NCI-H82 treated with DMSO at 0.1 percent for 48 hours (cell line): Measurements from ENCODE around the gene GMFB.
A peak's percentile ranks its signal among the peaks of the same experiment; 100 is the strongest.

Source experiments
- DNase-seq: peaks from one replicate; lab custom pipeline; 2025; ENCODE audit not compliant: unreplicated experiment; lab: John Stamatoyannopoulos, UW

GMFB gene

DNA sequence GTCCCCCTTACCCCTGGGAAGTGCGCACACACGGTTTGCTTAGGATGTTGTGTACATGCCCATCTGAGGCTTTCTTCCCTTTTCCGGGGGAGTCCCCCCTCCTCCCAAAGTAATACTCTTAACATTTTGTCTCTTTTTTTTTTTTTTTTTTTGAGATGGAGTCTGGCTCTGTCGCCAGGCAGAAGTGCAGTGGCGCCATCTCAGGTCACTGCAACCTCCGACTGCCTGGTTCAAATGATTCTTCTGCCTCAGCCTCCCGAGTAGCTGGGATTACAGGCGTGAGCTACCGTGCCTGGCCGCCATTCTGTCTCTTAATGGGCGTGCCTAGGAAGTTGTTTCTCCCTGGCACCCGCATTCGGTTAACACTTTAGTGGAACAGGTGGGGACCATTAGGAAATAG, 4.5 kb upstream of the GMFB start:
- DNase-seq: no peak

DNA sequence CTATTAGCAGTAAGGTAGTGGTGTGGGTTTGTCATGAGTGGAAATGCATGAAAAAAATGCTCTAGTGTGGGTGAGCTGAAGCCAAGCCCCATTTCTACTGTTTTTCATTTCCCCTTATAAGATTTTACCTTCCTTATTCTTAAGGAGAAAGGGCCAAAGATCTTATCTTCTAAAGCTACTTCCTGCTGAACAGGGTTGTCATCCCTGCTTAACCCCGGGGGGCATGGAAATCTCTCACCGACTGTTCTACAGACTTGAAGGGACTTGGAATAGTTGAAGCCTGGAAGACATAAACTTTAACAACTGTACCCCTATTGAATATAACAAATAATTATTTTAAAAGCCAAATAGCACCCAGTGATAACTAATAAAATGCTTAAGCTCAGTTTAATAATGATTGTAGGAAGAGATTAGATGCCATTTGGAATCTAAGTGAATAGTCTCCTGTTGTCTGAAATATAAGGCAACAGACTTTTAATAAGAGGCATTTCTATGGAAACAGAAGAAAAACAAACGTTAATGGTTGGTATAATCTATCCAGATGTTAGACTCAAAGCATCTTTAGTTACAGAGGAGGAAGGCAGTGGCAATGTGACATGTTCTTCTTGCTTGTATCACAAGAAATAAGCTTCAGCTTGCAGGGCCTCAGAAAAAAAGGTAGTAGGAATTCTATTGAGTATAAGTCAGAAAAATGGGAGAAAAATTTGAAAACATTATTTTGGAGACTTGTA, 1.8 kb upstream of the GMFB start:
- DNase-seq: no peak

DNA sequence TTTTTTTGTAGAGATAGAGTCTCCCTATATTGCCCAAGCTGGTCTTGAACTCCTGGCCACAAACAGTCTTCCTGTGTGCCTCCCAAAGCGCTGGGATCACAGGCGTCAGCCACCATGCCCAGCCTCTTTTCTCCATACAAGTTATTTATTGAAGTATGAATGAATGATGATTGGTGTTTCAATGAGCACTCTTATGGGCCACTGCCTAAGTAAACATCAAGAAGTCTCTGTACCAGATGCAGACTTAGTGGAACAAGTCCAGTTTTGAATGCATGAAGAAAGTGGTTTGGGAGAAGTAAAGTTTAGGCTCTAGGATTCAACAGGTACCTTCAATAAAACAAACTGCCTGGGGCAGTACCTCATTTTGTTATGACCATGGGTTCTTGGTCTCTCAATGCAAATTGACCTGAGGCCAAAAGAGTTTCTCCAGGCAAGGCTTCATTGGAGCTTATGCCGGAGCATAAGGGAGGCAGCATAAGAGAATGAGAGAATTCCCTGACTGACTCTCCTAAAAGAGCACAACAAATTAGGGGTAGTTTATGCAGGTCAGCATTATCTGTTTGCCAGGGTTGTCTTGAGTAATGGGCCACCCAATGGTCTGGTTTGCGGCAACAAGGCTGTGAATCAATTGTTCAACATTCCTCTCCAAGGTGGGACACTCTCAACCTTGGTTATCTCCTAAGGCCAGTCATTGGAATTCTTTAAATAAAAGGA, 1.1 kb upstream of the GMFB start:
- no peak for DNase-seq

DNA sequence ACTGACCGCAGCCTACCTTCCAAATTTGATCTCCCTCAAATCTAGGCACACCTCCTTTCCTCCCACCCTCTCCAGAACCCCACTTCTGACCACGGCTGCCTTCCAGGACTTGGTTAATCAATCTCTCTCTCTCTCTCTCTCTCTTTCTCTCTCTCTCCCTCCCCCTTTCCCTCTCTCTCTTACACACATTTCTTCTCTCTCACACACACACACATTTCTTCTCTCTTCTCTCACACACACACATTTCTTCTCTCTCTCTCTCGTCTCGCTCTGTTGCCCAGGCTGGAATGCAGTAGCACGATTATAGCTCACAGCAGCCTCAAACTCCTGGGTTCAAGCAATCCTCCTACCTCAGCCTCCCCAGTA, 521 bp upstream of the GMFB start:
- DNase-seq: no peak

DNA sequence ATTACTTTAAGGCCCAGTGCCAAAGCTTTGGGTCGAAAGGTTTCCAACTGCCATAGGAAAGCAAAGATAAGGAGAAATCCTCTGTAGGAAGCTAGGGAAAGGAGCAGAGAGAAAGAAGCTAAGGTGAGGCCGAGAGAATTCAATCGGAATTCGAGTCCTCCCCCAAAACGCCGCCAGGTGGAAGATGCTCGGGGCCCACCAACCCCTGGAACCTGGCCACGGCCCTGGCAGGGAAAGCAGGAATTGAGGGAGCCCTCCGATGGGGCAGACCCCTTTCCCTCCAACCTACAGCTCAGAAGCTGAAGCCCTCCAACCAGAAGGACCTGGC, 498 bp downstream of the GMFB start:
- DNase-seq: no peak

DNA sequence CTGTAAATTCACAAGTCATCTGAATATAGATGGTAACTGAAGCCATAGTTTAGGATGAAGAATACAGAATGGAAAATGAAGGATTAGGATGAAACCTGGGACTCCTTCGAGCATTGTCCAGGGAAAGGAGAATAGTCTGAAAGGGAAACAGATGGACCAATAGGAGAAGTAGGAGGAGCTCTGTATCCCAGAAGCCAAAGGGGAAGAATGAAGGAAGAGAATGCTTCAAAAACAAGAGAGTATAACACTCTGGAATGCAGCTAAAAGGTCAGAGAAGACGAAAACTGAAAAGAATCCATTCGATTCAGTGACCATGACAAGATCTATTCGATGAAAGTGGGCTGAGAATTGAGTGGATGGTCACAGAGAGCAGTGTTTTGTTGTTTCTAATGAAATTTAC, 1.0 kb downstream of the GMFB start:
- no peak for DNase-seq

DNA sequence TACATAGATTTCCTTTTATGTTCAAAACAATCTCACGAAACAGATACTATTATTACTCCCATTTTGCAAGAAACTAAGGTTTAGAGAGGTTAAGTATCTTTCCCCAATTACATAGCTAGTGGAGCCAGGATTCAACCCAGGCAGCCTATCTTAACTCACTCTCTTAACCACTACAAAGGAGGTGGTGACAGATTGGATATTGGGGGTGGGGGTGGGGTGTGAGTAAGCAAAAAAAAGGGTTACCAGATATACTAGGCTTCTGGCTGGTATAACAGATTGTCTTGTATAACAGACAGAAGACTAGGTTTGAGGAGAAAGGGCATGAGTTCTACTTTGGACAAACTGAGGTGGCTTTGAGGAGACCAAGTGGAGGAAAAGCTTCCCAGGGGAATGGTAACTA, 2.1 kb downstream of the GMFB start:
- DNase-seq: no peak

DNA sequence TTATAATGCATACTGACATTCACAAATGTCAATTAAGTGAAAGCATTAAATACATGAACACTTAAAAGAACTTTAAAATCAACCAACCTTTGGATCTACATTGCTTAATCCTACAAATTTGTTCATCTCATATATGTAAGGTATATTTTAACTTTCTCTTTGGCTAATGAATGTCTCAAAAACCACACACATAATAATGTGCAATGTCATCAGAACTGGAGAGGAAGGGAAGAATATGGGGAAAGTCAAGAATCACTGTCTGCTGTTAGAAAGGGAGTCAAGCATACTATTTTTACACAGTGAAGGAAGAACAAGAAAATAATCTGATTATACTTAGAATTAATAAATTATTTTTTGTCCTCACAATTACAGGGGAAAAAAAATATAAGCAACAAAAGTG, 4.9 kb downstream of the GMFB start:
- DNase-seq: no peak

DNA sequence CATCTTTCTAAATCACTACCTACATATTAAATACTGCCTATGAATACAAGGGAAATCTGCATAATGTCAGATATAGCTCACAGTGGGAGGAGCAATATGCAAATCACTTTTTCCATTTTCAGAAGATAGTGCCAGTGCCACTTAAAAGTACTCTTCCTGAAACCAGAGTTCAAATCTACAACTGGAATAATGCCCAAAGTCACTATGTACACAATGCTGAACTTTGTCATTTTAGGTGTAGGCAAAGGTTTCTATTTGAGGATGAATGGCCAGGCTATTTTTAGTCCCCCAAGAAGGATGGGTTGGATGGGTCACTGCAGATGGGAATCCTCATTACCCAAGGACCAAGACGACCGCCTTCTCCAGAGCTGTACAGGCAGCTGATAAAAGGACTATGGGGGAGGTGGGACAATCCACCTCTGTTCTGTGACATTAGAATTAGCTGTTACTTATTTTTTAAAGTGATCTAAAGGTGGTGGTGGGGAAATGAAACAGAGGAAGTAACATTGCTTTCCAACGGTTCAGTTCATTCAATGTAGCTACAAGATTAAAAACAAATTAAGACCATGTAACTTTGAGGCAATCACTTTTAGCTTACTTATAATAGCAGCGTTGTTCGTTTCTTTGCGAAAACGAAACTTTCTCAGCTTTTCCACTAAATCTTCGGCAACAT, 5.6 kb downstream of the GMFB start:
- DNase-seq: no peak

DNA sequence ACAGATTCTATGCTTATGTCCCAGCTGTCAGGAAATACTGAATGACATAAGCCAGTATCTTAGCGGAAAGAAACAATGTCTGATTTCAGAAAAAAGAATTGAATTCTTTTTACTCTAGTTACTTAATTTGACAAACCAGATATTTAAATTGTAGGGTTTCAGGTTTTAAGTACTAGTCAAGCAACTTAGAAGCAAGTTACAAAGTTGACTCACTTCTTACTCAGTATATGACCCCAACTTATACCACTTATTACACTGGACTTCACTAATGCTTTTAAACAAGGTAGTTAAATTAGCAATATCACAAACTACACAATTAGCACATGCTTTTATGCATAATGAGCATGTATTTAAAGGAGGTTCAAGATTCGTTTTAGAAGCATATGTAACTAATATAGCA, 7.1 kb downstream of the GMFB start:
- DNase-seq: no peak

DNA sequence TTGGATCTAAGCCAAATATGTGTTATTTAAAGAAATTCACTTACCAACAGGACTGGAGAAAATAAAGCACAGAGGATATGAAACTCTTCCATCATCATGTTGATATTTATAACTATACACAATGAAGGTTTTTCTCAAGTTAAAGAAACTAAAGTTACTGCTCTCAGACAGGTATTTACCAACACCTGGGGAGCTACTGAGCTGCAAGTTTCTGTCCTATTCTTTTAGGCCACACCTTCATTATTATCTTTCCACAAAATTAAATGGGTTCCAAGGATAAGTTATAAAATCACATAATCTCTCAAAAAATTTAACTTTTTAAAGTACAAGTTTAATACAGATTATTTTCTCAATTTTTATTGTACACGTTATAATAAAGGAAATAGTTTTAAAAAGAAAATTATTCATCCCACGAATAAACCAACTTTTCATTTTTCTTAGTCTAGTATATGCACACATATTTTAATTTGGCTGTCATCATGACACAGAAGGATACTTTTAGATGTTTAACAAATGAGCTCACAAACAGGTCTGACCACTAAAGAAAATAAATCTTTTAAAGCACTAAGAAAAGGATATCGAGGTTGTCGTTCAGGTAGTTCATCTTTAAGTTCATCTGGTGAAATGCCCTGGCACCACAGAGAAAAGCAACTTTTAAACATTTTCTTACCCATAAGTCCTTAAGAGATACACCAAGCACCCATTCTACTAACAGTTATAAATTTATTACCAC, 7.8 kb downstream of the GMFB start:
- DNase-seq: no peak

DNA sequence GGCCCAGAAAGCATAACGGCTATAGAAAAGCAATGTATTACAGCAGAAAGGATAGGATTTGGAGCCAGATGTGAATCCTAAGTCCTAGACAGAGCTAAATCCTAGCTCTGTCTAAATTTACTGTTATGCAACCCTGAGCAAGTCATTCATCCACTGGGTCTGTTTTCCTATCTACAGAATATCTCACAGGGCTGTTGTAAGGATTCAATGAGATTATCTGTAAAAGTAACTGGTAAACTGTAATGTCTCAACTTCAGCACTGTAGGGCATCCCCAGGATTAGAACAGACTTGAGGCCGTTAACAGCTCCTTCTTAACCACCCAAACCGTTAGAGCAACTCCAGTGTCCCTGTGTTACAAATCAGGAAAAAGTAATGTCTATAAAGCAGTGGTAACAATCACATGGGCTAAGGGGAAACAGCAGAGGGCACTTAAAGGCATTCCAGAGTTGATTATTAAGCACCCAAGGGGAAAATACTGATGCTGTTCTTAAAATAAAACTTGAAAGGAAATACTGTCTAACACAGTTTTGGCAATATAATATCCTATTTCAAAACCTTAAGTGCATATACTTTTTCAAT, 10.1 kb downstream of the GMFB start:
- DNase-seq: no peak

DNA sequence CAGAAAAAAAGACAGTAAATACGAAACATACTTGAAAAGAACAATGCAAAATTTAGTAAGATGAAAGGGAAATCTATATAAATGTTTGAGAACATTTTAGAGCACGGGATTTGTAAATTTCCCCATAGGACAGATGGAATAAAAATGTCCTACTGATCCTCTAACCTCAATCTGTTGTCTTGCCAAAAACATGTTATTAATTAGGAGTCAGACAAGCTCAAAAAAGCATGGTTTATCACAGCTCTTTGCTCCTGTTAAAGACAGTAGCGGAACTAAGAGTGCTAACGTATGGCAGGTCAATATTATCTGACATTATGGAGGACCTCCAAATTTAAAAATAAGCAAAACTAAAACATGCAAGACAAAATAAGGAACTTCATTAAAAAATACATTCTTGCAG, 12.9 kb downstream of the GMFB start:
- DNase-seq: no peak

DNA sequence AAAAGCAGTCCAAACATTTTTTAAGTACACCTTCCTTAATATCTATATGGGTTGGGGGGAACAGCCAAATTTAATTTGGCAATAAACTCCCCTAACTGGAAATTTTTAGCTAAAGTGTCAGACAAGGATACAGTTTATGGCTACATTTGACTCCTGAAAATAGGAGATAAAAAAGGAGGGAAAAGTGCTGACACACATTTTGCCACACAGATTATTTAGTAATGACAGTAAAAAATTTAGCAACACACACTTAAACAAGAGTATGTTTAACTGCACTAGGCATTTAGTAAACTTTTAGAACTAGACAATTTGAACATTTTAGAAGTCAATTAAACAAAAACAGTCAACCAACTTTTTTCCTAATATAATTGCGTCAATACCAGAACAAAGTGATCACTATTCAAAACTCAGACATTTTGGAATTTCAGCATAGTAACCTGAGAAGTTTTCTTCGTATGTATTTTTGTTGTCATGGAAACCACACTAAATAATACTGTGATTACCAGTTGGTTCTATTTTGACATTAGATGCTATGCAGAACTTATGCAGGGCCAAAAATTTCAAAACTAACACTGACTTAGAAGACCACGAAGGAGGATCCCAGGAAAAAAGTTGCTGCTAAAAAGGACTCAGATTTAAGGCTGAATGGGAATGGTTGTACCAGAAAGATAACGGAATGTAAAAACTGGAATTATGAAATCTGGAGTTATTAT, 13.4 kb downstream of the GMFB start:
- no peak for DNase-seq

DNA sequence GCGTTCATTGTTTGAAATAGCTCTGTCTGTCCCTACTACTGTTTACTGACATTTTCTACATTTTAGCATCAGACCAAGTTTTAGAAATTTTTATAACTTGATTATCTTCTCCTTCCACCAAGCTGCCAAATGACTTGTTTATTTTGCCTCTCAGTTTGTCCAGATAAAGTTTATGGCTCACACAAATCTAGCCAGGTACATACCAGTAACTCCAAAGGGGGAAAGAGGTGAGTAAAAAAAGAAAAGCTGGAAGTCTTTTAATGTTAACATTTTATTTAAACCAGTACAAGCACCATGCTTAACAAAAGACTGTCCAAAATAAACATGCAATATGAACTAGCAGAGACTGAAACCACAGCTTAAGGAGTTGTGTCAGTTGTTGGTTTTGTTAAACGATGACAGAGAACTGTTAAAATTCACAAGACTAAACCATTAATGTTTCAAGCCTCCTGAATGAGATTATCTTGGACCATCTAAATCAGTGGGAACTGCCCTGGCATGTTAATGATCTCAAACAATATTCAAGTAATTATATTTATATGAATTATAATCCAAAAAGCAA, 14.5 kb downstream of the GMFB start:
- no peak for DNase-seq

DNA sequence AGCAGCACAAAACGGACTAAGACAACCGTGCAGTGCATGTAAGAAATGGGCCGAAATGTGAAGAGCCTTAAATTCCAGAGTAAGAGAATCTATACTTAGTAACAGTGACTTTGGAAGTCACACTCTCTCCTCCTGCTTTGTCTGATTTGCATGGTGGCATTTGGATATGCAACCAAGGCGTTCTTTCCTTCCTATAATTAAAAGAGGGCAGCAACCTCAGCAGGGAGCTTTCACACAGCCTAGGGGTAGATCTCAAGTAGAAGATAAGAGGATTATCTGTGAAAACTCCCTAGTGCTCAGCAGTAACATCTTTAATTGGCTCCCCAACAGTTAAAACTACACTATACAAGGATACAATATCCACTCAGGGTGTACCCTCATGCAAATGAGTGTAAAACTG, 16.5 kb downstream of the GMFB start:
- peak; percentile 84 for DNase-seq

DNA sequence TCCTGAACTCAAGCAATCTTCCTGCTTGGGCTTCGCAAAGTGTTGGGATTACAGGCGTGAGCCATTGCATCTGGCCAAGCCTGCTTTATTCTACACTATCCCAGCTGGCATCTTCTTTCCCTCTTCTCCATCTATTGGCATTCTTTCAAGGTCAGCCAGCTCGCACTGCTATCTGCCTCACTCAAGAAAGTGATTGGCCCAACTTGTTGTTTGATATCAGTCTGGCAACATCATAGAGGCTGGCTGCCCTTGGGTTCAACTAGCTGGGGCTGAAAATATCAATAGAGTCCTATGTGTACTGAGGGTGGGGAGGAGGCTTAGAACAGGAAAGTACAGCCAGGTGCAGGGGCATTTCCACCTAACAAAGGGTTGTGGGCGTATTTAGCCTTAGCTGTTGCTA, 17.1 kb downstream of the GMFB start:
- no peak for DNase-seq

DNA sequence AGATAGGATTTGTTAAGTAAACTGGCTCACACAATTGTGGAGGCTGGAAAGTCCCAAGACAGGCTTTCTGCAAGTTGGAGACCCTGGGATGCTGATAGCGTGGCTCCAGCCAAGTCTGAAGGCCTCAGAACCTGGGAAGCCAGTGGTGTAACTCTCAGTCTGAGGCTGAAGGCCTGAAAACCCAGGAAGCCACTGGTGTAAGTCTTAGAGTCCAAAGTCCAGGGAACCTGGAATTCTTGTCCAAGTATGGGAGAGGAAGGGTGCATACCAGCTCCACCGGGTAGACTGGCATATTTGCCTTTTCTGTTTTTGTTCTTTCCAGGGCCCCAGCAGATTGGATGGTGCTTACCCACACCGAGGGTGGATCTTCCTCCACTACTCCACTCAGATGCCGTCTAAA, 18.1 kb downstream of the GMFB start:
- DNase-seq: no peak

DNA sequence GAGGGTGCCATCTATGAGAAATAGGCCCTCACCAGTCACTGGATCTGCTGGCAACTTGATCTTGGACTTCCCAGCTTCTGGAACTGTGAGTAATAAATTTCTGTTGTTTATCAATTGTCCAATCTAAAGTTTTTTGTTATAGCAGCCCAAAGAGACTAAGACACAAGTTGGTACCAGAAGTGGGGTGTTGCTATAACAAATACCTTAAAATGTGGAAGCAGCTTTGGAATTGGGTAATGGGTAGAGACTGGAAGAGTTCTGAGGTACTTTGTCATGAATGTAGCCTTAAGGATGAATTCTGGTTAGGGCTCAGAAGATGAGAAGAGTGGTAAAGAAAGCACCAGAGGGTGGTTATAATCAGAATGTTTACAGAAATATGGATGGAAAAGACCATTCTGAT, 21.5 kb downstream of the GMFB start:
- no peak for DNase-seq

DNA sequence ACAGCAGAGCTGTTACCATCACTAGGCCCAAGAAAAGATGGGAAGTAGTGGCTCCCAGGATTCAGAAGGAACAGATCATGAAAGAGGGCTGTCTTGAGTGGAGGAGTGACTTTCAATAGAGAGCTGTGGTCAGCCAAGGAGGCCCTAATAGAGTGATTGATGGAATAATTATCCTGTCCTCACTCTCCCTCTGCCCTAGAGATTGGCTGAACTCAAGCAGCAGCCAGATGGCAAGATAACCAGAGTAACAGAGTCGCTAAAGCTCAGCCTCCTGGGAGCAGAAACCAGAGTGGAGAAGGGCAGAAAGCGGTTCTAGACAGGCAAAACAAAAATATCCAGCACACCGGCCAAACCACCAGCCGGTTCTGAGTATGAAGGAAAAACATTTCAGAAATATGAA, 23.1 kb downstream of the GMFB start:
- DNase-seq: peak; percentile 91

DNA sequence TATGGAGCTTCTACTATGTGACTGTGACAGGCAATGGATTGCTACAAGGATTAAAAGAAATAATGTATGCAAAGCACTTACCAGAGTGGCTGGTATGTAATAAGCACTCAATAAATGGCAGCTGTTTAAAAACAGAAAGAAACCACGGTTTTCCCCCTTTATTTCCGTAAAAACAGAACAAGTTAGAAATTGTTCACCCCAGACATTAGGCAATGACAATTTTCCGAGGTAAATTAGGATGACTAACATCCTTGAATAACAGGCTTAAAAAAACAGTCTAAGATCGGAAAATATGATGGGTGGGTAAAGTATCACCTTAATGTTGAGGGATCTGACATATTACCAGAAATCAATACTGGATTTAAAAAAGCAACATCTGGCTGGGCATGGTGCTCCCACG, 26.7 kb downstream of the GMFB start:
- DNase-seq: no peak
